H1 (cell line): ENCODE results near the gene ADD3. TPM values are rescaled to one million over a fixed set of nuclear protein-coding genes. Genes with fewer than 3 reads are reported as not detected.

ENCODE experiments used
- GABPA ChIP-seq: IDR thresholded peaks from 2 replicates; pipeline ENCODE4 v1.6.1; 2011; ENCODE audit warnings: mild to moderate bottlenecking, low read length, moderate library complexity, borderline replicate concordance; ENCODE audit not compliant: insufficient read depth
- TBP ChIP-seq: IDR thresholded peaks from 2 replicates; pipeline ENCODE4 v1.6.1; 2011; ENCODE audit warnings: low read depth, low read length, improper control_type of control experiment
- polyA plus RNA-seq, 7 experiments: library from polyadenylated mRNA; depleted of rRNA in 3 of 7; stranded (reverse) in 5 of 7; unstranded in 2 of 7; fragments of >200 nt in 5 of 7; fragments of 200-250 nt in 2 of 7; gene quantifications; 1 replicate in 5 of 7; 2 replicates in 1 of 7; 4 replicates in 1 of 7; pipeline versions ENCODE4 v1.2.1 to v1.2.3, GENCODE V29; 2011 to 2013; ENCODE audit warnings: missing spikeins in 2 of 7, mixed read lengths in 2 of 7
- total RNA-seq: library from RNA; stranded (reverse); fragmentation: NEBNext Ultra II Directional; extraction: Animal tissue kit (Norgen Biotek cat#: 25700); gene quantifications from 2 replicates; pipeline ENCODE4 v1.2.1, GENCODE V29; 2021

The ADD3 gene
- total and polyA plus RNA-seq, 2 of the 8 experiments (the other 6 are each of a cell fraction or from before 2014, with no cell fraction given): 44.7 to 85.6 TPM

DNA sequence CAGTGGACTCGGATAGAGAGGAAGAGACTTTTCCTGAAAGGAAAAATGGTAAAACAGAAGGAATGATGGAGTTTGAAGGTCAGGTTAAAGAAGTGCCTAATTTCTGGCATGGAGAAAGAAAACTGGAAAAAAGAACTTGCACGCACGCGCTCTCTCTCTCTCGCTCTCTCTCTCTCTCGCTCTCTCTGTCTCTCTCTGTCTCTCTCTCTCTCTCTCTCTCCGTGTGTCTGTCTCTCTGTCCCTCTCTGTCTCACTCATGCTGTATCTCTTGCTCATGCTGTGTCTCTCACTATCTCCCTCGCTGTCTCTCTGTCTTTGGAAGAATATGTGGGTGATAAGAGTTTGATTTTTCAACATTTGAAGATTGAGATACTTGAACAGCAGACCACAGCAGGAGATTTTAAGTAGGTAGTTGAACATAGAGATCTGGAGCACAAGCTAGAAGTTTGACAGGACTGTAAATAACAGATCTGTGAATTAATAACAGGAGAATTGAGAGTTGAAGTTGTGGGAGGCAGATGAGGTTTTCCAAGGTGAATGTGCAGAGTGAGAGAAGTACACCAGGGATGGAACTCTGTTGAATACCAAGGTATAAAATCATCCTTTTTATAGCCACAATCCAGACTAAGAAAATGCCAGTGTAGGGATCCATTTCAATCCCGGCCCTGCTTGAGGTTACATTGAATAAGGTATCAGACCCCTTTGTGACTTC is 33.1 kb downstream of the ADD3 start (continued):
- TF ChIP-seq GABPA (no peak), TBP (no peak)
